Measurements from ENCODE around the gene MYNN. TPM values are rescaled to one million over a fixed set of nuclear protein-coding genes. Genes with fewer than 3 reads are reported as not detected.

Gene MYNN
- total RNA-seq, 2 experiments from 2014 or later: 14.9 to 15.6 TPM

- Mint-ChIP-seq H3K4me3 (no peak overlapping the region), H3K36me3 (ENCODE audit: low read depth) (peaks cover 7% of the 10 kb centered on the region), H3K27me3 (peaks cover 37% of the 10 kb centered on the region), H3K4me1 (peaks cover 30% of the 10 kb centered on the region), H3K9me3 (peaks cover 9% of the 10 kb centered on the region), H3K27ac (no peak overlapping the region)
- ChIA-PET CTCF (interaction anchor here (0.6 kb wide), 1 partner anchor 21 kb away, joined by 3 read pairs; no protein-coding TSS in a partner anchor), POLR2A (no interaction called here)
- DNase-seq: no peak
Measured at GRCh38 chr3:169815590-169816150, 42.5 kb downstream of the MYNN start.

GRCh38 chr3:169818316-169818715 is 45.1 kb downstream of the MYNN start:
- CTCF ChIA-PET: no interaction called here
- H3K27ac Mint-ChIP-seq: no peak overlapping the region
- H3K4me1 Mint-ChIP-seq: peaks cover 10% of the 10 kb centered on the region
- H3K9me3 Mint-ChIP-seq: peaks cover 9% of the 10 kb centered on the region
- no peak for DNase-seq
- no peak overlapping the region for H3K4me3 Mint-ChIP-seq
- peaks cover 41% of the 10 kb centered on the region for H3K27me3 Mint-ChIP-seq
- POLR2A ChIA-PET: no interaction called here
- H3K36me3 Mint-ChIP-seq (ENCODE audit: low read depth): peaks cover 7% of the 10 kb centered on the region

- no peaks in the 10 kb centered on the region for H3K4me1 Mint-ChIP-seq
- no peaks in the 10 kb centered on the region for H3K9me3 Mint-ChIP-seq
- no peak for DNase-seq
- H3K27me3 Mint-ChIP-seq: peaks cover 37% of the 10 kb centered on the region
- ChIA-PET POLR2A (no interaction called here), CTCF (interaction anchor here (0.7 to 1.6 kb wide), 4 partner anchors 9 to 1202 kb away, joined by 3 to 6 read pairs (median 3); partner anchors contain the start of genes LRRC34 and LRRIQ4)
- H3K4me3 Mint-ChIP-seq: no peak overlapping the region
- H3K27ac Mint-ChIP-seq: no peak overlapping the region
- H3K36me3 Mint-ChIP-seq (ENCODE audit: low read depth): no peaks in the 10 kb centered on the region
Measured at GRCh38 chr3:169822091-169822490, 48.9 kb downstream of the MYNN start.

GRCh38 chr3:169822540-169822939 is 49.3 kb downstream of the MYNN start:
- CTCF ChIA-PET: interaction anchor here (1.4 to 1.6 kb wide), 2 partner anchors 8 to 9 kb away, joined by 3 to 6 read pairs; partner anchors contain the start of genes LRRC34 and LRRIQ4
- peaks cover 34% of the 10 kb centered on the region for H3K27me3 Mint-ChIP-seq
- H3K27ac Mint-ChIP-seq: no peak overlapping the region
- H3K36me3 Mint-ChIP-seq (ENCODE audit: low read depth): no peaks in the 10 kb centered on the region
- DNase-seq: no peak
- no peaks in the 10 kb centered on the region for H3K9me3 Mint-ChIP-seq
- POLR2A ChIA-PET: no interaction called here
- no peaks in the 10 kb centered on the region for H3K4me1 Mint-ChIP-seq
- H3K4me3 Mint-ChIP-seq: no peak overlapping the region

- ChIA-PET POLR2A (no interaction called here), CTCF (no interaction called here)
- Mint-ChIP-seq H3K27ac (no peak overlapping the region), H3K4me1 (no peaks in the 10 kb centered on the region), H3K4me3 (no peak overlapping the region), H3K9me3 (no peaks in the 10 kb centered on the region), H3K36me3 (ENCODE audit: low read depth) (no peaks in the 10 kb centered on the region), H3K27me3 (peaks cover 31% of the 10 kb centered on the region)
- DNase-seq: no peak
Measured at GRCh38 chr3:169822983-169823382, 49.8 kb downstream of the MYNN start.

- POLR2A ChIA-PET: no interaction called here
- Mint-ChIP-seq H3K4me3 (no peak overlapping the region), H3K4me1 (peaks cover 7% of the 10 kb centered on the region), H3K27ac (no peak overlapping the region), H3K36me3 (ENCODE audit: low read depth) (no peaks in the 10 kb centered on the region), H3K27me3 (peaks cover 15% of the 10 kb centered on the region), H3K9me3 (no peaks in the 10 kb centered on the region)
- CTCF ChIA-PET: no interaction called here
- no peak for DNase-seq
Measured at GRCh38 chr3:169825316-169825715, 52.1 kb downstream of the MYNN start.

- H3K9me3 Mint-ChIP-seq: no peaks in the 10 kb centered on the region
- ChIA-PET CTCF (no interaction called here), POLR2A (no interaction called here)
Measured at GRCh38 chr3:169827712-169828111, 54.5 kb downstream of the MYNN start.

GRCh38 chr3:169835533-169835932 is 62.3 kb downstream of the MYNN start:
- Mint-ChIP-seq H3K36me3 (ENCODE audit: low read depth) (no peaks in the 10 kb centered on the region), H3K27me3 (peaks cover 15% of the 10 kb centered on the region), H3K9me3 (no peaks in the 10 kb centered on the region), H3K4me1 (no peaks in the 10 kb centered on the region), H3K27ac (no peak overlapping the region), H3K4me3 (no peak overlapping the region)
- POLR2A ChIA-PET: no interaction called here
- no peak for DNase-seq
- CTCF ChIA-PET: no interaction called here

More at GRCh38 chr3:169827712-169828111, 54.5 kb downstream of the MYNN start:
- Mint-ChIP-seq H3K4me3 (no peak overlapping the region), H3K36me3 (ENCODE audit: low read depth) (no peaks in the 10 kb centered on the region), H3K4me1 (peaks cover 7% of the 10 kb centered on the region), H3K27ac (no peak overlapping the region), H3K27me3 (peaks cover 11% of the 10 kb centered on the region)
- no peak for DNase-seq

- H3K27me3 Mint-ChIP-seq: peaks cover 18% of the 10 kb centered on the region
- no peak for DNase-seq
- CTCF ChIA-PET: no interaction called here
- no peak overlapping the region for H3K4me3 Mint-ChIP-seq
- H3K9me3 Mint-ChIP-seq: no peaks in the 10 kb centered on the region
- H3K4me1 Mint-ChIP-seq: no peaks in the 10 kb centered on the region
- H3K27ac Mint-ChIP-seq: no peak overlapping the region
- H3K36me3 Mint-ChIP-seq (ENCODE audit: low read depth): no peaks in the 10 kb centered on the region
- POLR2A ChIA-PET: no interaction called here
Measured at GRCh38 chr3:169836078-169836941, 63.1 kb downstream of the MYNN start.

GRCh38 chr3:169836942-169837275 is 63.7 kb downstream of the MYNN start:
- peaks cover 20% of the 10 kb centered on the region for H3K27me3 Mint-ChIP-seq
- H3K9me3 Mint-ChIP-seq: no peaks in the 10 kb centered on the region
- no peak overlapping the region for H3K4me3 Mint-ChIP-seq
- ChIA-PET CTCF (no interaction called here), POLR2A (no interaction called here)
- no peaks in the 10 kb centered on the region for H3K4me1 Mint-ChIP-seq
- H3K27ac Mint-ChIP-seq: no peak overlapping the region
- no peak for DNase-seq
- no peaks in the 10 kb centered on the region for H3K36me3 Mint-ChIP-seq (ENCODE audit: low read depth)

GRCh38 chr3:169838511-169839030 is 65.4 kb downstream of the MYNN start:
- H3K4me3 Mint-ChIP-seq: no peak overlapping the region
- H3K27me3 Mint-ChIP-seq: peaks cover 17% of the 10 kb centered on the region
- DNase-seq: no peak
- H3K27ac Mint-ChIP-seq: no peak overlapping the region
- H3K36me3 Mint-ChIP-seq (ENCODE audit: low read depth): no peaks in the 10 kb centered on the region
- CTCF ChIA-PET: no interaction called here
- POLR2A ChIA-PET: no interaction called here
- no peaks in the 10 kb centered on the region for H3K4me1 Mint-ChIP-seq
- no peaks in the 10 kb centered on the region for H3K9me3 Mint-ChIP-seq
